B cell (primary cell): ENCODE results near the gene TLX2. TPM values are rescaled to one million over a fixed set of nuclear protein-coding genes. Genes with fewer than 3 reads are reported as not detected.

Source experiments
- ATAC-seq: fragments of 200-7000 bp; cut with Tn5 transposase; one replicate; pipeline ENCODE4 v1.10.0; 2021; ENCODE audit warnings: low read depth, mild to moderate bottlenecking, moderate number of reproducible peaks, moderate library complexity
- CTCF ChIA-PET: fragments of 350-600 bp; sonication (Branson Sonifier 250); formaldehyde crosslinking; loops from one replicate; lab custom pipeline; 2021; ENCODE audit warnings: antibody characterized with exemption, inconsistent platforms; lab: Charles Lee
- POLR2A ChIA-PET: fragments of 350-600 bp; sonication (Branson Sonifier 250); formaldehyde crosslinking; loops from one replicate; lab custom pipeline; 2021; ENCODE audit warnings: antibody characterized with exemption; lab: Charles Lee
- DNase-seq: peaks from one replicate; pipeline ENCODE4 v3.0.0; 2013
- H2AFZ ChIP-seq: 2 replicates; pipeline ENCODE4 v1.6.1; 2012; ENCODE audit warnings: mild to moderate bottlenecking, low read depth, low read length; ENCODE audit not compliant: insufficient read depth, poor library complexity, severe bottlenecking
- H3K27ac ChIP-seq, 2 donors: 1 replicate in 1 of 2; 2 replicates in 1 of 2; pipeline ENCODE4 v1.5.1; 2012 to 2013; ENCODE audit warnings: low read length in 2 of 2, mild to moderate bottlenecking in 2 of 2, moderate library complexity in 1 of 2
- H3K27me3 ChIP-seq, 4 experiments: fragments of 200-600 bp in 1 of 4; sonication (generic) in 1 of 4; replicated peaks in 1 of 4; 1 replicate in 2 of 4; 2 replicates in 2 of 4; pipeline versions ENCODE4 v1.6.1 to v1.7.0; 2013 to 2016; ENCODE audit warnings: low read length in 3 of 4, mild to moderate bottlenecking in 2 of 4, mixed read lengths in 1 of 4, moderate library complexity in 1 of 4; ENCODE audit not compliant: insufficient read depth in 4 of 4, control insufficient read depth in 3 of 4; ENCODE audit errors: control extremely low read depth in 1 of 4
- H3K36me3 ChIP-seq, 2 experiments: replicated peaks in 1 of 2; 1 replicate in 1 of 2; 2 replicates in 1 of 2; pipeline versions ENCODE4 v1.6.1 to v1.7.1; 2013; ENCODE audit warnings: low read length in 1 of 2; ENCODE audit not compliant: insufficient read depth in 2 of 2, control insufficient read depth in 1 of 2; ENCODE audit errors: control extremely low read depth in 1 of 2, extremely low read depth in 1 of 2
- H3K4me1 ChIP-seq, 2 donors: fragments of 200-600 bp in 1 of 2; sonication (generic) in 1 of 2; 1 replicate in 1 of 2; 2 replicates in 1 of 2; pipeline versions ENCODE4 v1.5.1 to v1.6.1; 2013 to 2017; ENCODE audit warnings: low read length in 2 of 2; ENCODE audit not compliant: control insufficient read depth in 2 of 2, insufficient read depth in 2 of 2
- H3K4me2 ChIP-seq: replicated peaks from 2 replicates; pipeline ENCODE3; 2012; ENCODE audit warnings: mild to moderate bottlenecking, low read depth, low read length; ENCODE audit not compliant: poor library complexity, severe bottlenecking
- H3K4me3 ChIP-seq, 5 experiments: fragments of 200-600 bp in 1 of 5; sonication (generic) in 1 of 5; 1 replicate in 3 of 5; 2 replicates in 2 of 5; pipeline versions ENCODE4 v1.5.1 to v1.7.0; 2011 to 2016; ENCODE audit warnings: low read length in 4 of 5, mild to moderate bottlenecking in 4 of 5, low read depth in 2 of 5, control low read depth in 1 of 5, moderate library complexity in 1 of 5; ENCODE audit not compliant: insufficient read depth in 1 of 5; ENCODE audit errors: control extremely low read depth in 1 of 5, extremely low read depth in 1 of 5
- H3K79me2 ChIP-seq: fragments of 200-600 bp; sonication (generic); one replicate; pipeline ENCODE4 v1.6.0; 2016; ENCODE audit warnings: low read length; ENCODE audit not compliant: control insufficient read depth, insufficient read depth
- H3K9ac ChIP-seq: fragments of 200-600 bp; sonication (generic); 2 replicates; pipeline ENCODE4 v1.6.1; 2017; ENCODE audit warnings: mild to moderate bottlenecking, low read length, moderate library complexity
- H3K9me3 ChIP-seq, 3 donors: one replicate each; pipeline versions ENCODE4 v1.6.1 to v1.7.1; 2013; ENCODE audit warnings: low read length in 2 of 3; ENCODE audit not compliant: control insufficient read depth in 2 of 3, insufficient read depth in 1 of 3; ENCODE audit errors: control extremely low read depth in 1 of 3
- H4K20me1 ChIP-seq: 2 replicates; pipeline ENCODE4 v1.6.0; 2012; ENCODE audit warnings: mild to moderate bottlenecking, low read length; ENCODE audit not compliant: insufficient read depth, control insufficient read depth, poor library complexity, severe bottlenecking
- H3K27ac Mint-ChIP-seq: one replicate; pipeline ENCODE4 v1.8.0; 2021; ENCODE audit warnings: mixed read lengths
- H3K27me3 Mint-ChIP-seq: one replicate; pipeline ENCODE4 v1.8.0; 2021; ENCODE audit warnings: mixed read lengths
- H3K4me1 Mint-ChIP-seq: one replicate; pipeline ENCODE4 v1.8.0; 2021; ENCODE audit warnings: mixed read lengths
- H3K4me3 Mint-ChIP-seq: one replicate; pipeline ENCODE4 v1.8.0; 2021; ENCODE audit warnings: mixed read lengths
- H3K9me3 Mint-ChIP-seq: one replicate; pipeline ENCODE4 v1.8.0; 2022; ENCODE audit warnings: mixed read lengths; ENCODE audit not compliant: insufficient read depth
- EZH2 ChIP-seq: IDR thresholded peaks from 2 replicates; pipeline ENCODE4 v1.6.1; 2012; ENCODE audit warnings: borderline replicate concordance, low read depth, mild to moderate bottlenecking, moderate library complexity, low read length; ENCODE audit not compliant: insufficient read depth, poor library complexity, severe bottlenecking
- WGBS: methylation state at CpG from one replicate; pipeline ENCODE4 v1.1.5; 2013; ENCODE audit warnings: missing lambda C conversion rate; ENCODE audit not compliant: insufficient coverage; 5-methylcytosine and 5-hydroxymethylcytosine counted together
- intact Hi-C: fragments of 100-400 bp; cut with micrococcal nuclease; formaldehyde crosslinking; loops from one replicate; pipeline ENCODE4 v1.10.0; 2022
- polyA plus RNA-seq: library from polyadenylated mRNA; depleted of rRNA; stranded (reverse); fragments of >200 nt; gene quantifications from 2 replicates; pipeline ENCODE4 v1.2.3, GENCODE V29; 2012
- total RNA-seq, 2 donors: library from RNA; stranded (reverse); fragments of 120-200 nt in 1 of 2; gene quantifications; 1 replicate in 1 of 2; 2 replicates in 1 of 2; pipeline versions ENCODE4 v1.2.3 to v1.2.4, GENCODE V29; 2013 to 2022
- TF ChIP-seq, protein P1 (sequence below): fragments of 200-600 bp; IDR thresholded peaks from one replicate; pipeline ENCODE4 v1.8.0; 2022; ENCODE audit warnings: antibody characterized with exemption, mild to moderate bottlenecking

The TLX2 gene
- total and polyA plus RNA-seq, 2 donors (not counting 1 experiment from before 2014, with no cell fraction given) = 0.06 TPM; not detected in 1

DNA sequence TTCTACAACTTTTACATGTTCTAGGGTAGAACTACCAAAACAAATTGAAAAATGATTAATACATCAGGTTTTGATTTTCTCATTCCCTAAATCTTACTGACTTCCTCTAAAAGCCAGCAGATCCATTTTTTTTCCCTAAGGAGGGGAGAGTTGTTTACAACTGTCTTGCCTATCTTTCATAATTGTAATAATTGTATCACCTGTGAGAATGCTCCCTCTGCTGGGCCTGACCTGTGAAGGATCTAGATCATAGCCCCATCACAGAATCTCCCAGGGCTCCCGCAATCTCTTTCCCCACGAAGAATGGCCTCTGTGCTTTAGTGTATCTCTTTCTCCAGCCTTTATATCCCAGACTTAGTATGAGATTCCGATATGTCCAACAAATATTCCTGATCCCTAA, 30.4 kb downstream of the TLX2 start:
- Histone ChIP-seq H3K4me1 (peaks cover 17 to 21% of the 10 kb centered on the region in 2 donors), H3K4me3 (no peak overlapping the region), H3K27me3 (peaks cover 0 to 24% (median 16%) of the 10 kb centered on the region in 4 experiments), H3K36me3 (no peaks in the 10 kb centered on the region), H3K4me2 (no peak overlapping the region), H3K79me2 (no peaks in the 10 kb centered on the region), H3K27ac (no peak overlapping the region), H3K9ac (no peak overlapping the region), H3K9me3 (no peaks in the 10 kb centered on the region), H4K20me1 (no peaks in the 10 kb centered on the region), H2AFZ (no peak overlapping the region)
- ChIA-PET CTCF (interaction anchor here (0.8 to 3.8 kb wide), 10 partner anchors 11 to 72 kb away, joined by 3 to 22 read pairs (median 3); partner anchors contain the start of genes AUP1, CCDC142, HTRA2 and MRPL53), POLR2A (interaction anchor here (1.3 to 1.6 kb wide), 2 partner anchors 13 to 19 kb away, joined by 3 read pairs; partner anchors contain the start of gene DQX1)
- no peak for TF ChIP-seq EZH2
- TF ChIP-seq, protein P1, sequence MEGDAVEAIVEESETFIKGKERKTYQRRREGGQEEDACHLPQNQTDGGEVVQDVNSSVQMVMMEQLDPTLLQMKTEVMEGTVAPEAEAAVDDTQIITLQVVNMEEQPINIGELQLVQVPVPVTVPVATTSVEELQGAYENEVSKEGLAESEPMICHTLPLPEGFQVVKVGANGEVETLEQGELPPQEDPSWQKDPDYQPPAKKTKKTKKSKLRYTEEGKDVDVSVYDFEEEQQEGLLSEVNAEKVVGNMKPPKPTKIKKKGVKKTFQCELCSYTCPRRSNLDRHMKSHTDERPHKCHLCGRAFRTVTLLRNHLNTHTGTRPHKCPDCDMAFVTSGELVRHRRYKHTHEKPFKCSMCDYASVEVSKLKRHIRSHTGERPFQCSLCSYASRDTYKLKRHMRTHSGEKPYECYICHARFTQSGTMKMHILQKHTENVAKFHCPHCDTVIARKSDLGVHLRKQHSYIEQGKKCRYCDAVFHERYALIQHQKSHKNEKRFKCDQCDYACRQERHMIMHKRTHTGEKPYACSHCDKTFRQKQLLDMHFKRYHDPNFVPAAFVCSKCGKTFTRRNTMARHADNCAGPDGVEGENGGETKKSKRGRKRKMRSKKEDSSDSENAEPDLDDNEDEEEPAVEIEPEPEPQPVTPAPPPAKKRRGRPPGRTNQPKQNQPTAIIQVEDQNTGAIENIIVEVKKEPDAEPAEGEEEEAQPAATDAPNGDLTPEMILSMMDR = peak; percentile 21
- Mint-ChIP-seq H3K4me3 (no peak overlapping the region), H3K4me1 (peaks cover 13% of the 10 kb centered on the region), H3K9me3 (no peaks in the 10 kb centered on the region), H3K27ac (no peak overlapping the region), H3K27me3 (peaks cover 13% of the 10 kb centered on the region)
- intact Hi-C loops = no loop called here
- DNase-seq (no peak), ATAC-seq (no peak)
- 92% methylated on average over 3 of the region's 3 CpGs for WGBS

DNA sequence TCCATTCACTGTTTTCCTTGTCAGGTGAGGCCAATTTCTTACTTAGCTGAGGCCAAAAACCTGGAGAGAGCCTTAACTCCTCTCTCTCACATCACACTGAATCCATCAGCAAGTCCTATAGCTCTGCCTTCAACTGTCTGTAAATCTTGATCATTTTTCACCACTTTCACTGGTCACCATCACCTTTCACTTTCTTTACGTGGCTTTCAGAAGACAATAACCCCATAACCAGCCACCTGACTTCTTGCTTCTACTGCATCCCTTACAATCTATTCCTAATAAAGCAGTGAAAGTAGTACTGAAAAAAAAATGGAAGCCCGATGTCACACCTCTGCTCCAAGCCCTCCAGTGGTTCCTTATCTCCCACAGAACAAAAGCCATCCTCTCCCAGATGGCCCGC, 31.8 kb downstream of the TLX2 start:
- no peak for TF ChIP-seq EZH2
- TF ChIP-seq, protein P1 = no peak
- Histone ChIP-seq H3K27me3 (peaks cover 0 to 29% (median 21%) of the 10 kb centered on the region in 4 experiments), H3K4me3 (no peak overlapping the region), H3K27ac (no peak overlapping the region), H3K9me3 (no peaks in the 10 kb centered on the region), H3K79me2 (no peaks in the 10 kb centered on the region), H4K20me1 (no peaks in the 10 kb centered on the region), H2AFZ (no peak overlapping the region), H3K36me3 (no peaks in the 10 kb centered on the region), H3K9ac (no peak overlapping the region), H3K4me1 (peaks cover 14 to 18% of the 10 kb centered on the region in 2 donors), H3K4me2 (no peak overlapping the region)
- POLR2A ChIA-PET = no interaction called here
- peaks cover 13% of the 10 kb centered on the region for H3K27me3 Mint-ChIP-seq
- H3K9me3 Mint-ChIP-seq = no peaks in the 10 kb centered on the region
- DNase-seq (no peak), ATAC-seq (no peak)
- no peak overlapping the region for H3K27ac Mint-ChIP-seq
- intact Hi-C loops = no loop called here
- CTCF ChIA-PET = interaction anchor here (0.9 to 3.8 kb wide), 5 partner anchors 10 to 42 kb away, joined by 3 to 22 read pairs (median 6); no protein-coding TSS in a partner anchor
- no peak overlapping the region for H3K4me3 Mint-ChIP-seq
- H3K4me1 Mint-ChIP-seq = peaks cover 9% of the 10 kb centered on the region
- WGBS = 100% methylated on average over 2 of the region's 3 CpGs
